GM18909 (cell line): ENCODE data around the gene COG8.

Source experiments
- ATAC-seq: cut with Tn5 transposase; IDR thresholded peaks from one replicate; pipeline ENCODE4 v1.9.1; 2021; ENCODE audit warnings: mild to moderate bottlenecking; ENCODE audit not compliant: unreplicated experiment, poor library complexity

The COG8 gene

DNA sequence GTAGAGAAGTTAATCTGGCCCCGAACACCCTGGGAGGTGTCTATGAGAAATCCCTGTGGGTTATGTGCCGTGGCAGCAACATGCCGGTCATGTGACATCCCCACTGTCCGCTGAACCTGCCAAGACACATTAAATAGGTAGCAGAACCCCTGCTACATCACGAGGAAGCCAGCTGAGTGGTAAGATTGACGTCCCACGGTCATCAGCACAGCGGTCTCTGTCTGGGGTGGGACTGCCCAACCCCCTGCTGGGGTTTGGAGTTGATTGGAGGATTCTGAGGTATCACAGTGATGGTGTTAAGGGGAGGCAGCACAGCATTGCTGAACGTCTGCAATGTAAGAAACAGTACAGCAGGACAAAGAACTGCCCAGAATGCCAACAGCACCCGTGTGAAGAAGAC, 10.2 kb upstream of the COG8 start:
- no peak for ATAC-seq

DNA sequence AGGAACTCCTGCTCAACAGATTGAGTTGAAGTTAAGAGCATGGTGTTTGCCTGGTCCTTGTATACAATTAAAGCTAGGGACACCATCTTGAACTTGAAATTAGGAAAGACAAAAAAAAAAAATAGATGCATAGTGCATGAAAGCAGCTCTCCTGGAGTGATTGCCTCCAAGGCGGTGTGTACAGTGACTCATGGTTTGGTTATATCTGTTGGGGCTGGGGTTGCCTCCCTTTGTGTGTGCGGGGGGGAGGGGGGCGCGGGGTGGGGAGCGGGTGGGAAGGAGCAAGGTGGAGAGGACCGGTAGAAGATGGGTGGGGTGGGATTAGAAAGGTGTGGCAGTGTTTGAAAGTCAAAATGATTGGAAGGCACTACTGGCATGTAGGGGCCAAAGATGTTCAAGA, 8.9 kb upstream of the COG8 start:
- no peak for ATAC-seq

DNA sequence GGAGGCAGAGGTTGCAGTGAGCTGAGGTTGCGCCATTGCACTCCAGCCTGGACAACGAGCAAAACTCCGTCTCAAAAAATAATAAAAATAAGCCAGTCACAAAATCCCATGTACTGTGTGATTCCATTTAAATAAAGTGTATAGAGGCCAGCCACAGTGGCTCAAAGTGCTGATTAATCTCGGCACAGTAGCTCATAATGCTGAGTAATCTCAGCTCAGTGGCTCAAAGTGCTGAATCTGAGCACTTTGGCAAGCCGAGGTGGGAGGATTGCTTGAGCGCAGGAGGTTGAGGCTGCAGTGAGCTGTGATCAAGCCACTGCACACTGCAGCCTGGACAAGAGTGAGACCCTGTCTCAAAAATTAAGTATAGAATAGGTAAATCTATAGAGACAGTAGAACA, 7.3 kb upstream of the COG8 start:
- ATAC-seq, result no peak

DNA sequence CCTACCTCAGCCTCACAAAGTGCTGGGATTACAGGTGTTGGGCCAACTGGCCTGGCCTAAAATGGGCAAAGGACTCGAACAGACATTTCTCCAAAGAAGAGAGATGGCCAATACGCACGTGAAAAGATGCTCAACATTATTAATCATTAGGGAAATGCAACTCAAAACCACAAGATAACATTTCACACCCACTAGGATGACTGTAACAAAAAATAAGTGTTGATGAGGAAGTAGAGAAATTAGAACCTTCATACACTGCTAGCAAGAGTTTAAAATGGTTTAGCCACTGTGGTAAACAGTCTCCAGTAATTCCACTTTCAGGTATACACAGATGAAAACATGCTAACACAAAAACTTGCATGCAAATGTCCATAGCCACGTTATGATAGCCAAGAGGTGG, 6.6 kb upstream of the COG8 start:
- ATAC-seq, result no peak

DNA sequence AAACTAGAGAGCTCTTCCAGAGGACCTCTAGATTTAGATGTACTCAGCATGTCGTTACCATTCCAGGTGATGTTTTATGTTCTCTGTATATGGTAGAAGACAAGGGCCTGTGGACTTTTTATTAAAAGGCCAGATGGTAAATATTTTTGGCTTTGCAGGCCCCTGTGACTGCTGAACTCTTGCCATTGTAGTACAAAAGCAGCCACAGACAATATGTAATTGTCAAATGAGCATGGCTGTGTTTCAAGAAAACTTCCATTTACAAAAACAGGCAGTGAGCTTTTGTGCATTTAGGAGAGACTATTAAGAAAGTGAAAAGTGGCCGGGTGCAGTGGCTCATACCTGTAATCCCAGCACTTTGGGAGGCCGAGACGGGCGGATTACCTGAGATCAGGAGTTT, 4.8 kb upstream of the COG8 start:
- ATAC-seq, result no peak

DNA sequence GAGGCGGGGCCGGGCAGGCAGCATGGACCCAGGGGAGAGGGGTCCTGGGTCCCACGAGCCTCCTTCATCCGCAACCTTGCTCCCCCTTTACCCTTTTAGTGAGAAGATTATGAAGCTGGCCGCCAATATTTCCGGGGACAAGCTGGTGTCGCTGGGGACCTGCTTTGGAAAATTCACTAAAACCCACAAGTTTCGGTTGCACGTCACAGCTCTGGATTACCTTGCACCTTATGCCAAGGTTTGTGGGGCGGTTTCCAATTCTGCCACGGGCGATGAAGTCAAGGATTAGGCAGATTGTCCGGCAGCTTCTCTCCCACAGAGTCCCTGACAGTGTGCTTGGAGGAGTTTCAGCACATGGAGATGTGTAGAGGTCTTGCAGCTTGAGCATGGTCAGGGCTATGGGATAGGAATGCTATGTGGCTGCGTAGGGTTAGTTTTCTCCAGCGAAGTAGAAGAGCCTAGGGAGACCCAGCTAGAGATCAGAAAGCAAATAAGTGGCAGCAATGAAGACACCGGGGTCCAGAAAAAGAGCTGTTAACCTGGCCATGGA, 806 bp upstream of the COG8 start:
- ATAC-seq, result no peak

DNA sequence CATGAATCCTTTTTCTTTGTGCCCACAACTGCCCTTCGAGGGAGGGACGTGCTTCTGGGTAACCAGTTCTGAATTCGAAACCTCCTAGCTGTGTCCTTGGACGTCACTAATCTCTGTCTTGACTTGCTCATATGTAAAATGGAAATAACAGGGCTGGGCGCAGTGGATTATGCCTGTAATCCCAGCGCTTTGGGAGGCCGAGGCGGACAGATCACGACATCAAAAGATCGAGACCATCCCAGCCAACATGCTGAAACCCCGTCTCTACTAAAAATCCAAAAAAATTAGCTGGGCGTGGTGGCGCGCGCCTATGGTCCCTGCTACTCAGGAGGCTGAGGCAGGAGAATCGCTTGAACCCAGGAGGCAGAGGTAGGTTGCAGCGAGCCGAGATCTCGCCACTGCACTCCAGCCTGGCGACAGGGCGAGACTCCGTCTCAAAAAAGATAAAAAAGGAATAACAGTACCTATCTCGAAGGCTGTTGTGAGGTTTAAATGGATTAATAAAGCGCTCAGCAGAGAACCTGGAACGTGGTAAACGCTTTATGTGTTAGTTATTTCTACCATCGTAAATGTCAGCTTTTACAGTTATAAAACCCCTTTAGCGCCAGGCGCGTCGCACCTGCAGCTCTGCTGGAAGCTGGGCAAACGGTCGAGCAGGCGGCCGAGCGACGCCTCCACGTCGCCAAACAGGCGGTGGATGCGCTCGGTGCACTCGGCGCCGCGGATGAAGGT, 641 bp downstream of the COG8 start:
- ATAC-seq, result no peak

DNA sequence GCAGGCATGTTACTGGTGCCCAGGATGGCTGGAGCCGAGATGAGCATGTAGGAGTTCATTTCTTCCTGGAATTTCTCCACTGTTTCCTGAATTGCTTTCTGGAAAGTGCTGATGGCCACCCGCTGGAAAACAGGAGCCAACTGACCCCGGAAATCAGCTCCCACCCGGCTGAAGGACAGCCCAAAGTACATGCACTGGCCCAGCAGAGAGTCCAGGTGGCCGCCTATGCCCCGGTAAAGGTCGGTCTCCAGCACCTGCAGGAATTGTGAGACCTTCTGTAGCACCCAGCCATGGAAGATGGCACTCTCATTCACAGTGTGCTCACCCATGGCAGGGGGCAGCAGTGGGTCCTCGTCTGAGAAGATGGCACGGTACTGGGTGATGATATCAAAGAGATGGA, 4.7 kb downstream of the COG8 start:
- no peak for ATAC-seq

DNA sequence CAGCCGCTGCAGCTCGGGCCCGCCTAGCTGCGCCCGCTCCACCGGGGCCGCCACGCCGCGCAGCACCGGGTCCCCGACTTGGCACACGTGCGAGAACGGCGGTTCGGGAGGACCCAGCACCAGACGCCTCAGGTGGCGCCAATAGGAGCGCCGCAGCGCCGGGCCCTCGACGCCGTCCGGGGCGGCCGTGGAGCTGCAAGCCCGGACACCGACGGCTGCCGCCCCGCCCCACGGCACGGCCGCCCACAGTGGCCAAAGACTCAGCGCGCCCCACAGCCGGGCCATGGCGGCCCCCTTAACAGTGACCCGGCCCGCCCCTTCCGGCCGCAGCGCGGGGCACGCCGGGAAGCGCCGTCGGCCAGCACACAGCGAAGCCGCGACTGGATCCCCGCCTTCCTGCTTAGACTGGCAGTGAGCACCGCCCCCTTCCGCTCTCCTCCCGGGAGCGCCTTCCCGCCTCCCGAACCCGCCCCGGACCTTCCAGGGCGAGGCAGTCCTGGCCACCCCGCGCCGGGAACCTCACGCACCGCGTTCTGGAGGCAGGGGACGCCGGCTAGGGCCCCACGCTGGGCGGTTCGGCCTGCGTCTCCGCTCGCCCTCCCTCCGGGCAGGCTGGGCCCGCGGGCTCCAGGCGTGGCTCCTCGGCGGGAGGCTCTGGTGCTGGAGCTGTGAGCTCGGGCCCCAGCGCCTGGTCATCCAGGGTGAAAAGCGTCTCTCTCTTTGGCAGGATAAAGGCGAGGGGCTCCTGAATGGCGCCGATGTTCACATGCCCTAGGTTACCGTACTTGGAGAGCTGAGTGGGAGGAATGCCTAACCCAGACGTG, 8.9 kb downstream of the COG8 start, which contains the start of gene PDF:
TSS of gene PDF (minus strand) at position 303 of the 824 bp plus-strand sequence. CDS start at position 285, 18 bp downstream.
- ATAC-seq, result peak; percentile 95

DNA sequence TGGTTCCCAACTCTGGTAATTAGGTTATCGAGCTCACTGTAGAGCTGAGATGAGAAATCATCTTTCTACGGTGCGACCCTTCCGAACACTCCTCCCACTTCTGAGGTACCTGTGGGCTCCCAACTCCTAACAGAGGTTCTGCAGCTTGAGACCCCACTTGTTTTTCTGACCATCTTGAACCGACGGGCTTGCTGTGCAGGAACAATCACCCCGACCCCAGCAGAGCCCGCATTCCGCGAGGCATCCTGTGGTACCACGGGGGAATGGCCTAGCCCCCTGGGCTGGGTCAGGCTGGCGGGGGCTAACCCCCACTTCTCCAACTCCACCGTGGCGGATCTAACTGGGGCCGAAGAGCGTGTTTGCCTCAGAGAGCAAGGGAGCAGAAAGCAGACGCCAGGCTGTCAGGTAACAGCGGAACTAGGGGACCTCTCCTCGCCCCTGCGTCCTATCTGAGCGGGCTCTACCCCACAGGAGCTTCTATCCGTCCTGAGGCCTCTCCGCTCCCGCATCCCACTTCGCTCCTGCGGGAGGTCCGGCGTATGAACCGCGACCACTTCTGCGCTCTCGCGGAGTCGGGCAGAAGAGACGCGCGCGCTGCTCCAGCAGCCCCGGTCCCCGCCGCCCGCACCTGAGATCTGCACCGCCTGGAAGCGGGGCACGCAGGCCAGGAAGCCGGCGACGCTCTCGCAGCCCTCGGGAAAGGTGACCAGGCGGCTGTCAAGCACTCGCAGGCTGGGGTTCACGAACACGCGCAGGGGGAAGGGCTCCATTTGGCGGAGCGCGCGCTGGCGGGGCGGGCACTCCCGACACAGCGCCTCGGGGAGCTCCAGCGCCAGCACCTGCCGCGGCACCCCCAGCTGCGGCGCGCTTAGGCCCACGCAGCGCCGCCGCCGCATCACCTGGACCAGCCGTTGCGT, 9.7 kb downstream of the COG8 start:
- peak; percentile 44 for ATAC-seq

DNA sequence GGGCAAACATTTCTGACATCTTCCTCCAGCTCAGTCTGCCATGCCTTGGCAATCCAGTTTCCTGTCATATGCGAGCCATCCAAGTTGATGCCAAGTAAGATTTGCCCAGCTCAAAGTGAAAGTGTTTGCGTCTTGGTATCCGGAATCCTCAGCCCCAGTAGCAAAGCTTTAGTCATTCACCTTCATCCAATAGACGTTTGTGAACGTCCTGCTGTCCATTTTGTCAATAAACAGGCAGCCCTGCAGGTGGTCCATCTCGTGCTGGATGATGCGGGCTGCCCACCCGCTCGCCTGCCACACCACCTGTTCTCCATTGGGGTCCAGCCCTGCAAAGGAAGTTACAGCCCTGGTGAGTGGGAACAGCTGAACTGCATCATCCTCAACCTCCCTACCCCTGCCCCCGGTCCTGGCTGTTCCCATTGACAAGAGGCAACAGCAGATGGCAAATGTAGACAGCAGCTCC, 10.5 kb downstream of the COG8 start:
- ATAC-seq, result no peak

DNA sequence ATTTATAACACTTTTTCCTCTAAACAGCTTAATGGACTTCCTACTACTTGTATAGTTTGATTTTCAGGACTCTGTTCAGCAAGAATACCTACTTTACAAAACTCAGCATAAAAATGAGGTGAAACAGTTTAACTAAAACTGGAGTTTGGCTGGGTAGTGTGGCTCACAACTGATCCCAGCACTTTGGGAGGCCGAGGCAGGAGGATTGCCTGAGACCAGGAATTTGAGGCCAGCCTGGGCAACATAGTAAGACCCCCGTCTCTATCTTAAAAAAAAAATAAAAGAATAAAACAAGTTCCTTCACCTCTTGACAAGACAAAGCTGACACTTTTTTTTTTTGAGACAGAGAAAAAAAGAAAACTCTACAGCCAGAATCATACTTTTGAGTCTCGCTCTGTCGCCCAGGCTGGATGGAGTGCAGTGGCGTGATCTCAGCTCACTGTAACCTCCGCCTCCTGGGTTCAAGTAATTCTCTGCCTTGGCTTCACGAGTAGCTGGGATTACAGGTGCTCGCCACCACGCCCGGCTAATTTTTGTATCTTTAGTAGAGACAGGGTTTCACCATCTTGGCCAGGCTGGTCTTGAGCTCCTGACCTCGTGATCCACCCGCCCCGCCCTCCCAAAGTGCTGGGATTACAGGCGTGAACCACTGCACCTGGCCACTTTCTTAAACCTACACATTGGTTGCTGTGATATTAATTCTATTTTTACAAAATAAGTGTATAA, 11.6 kb downstream of the COG8 start:
- no peak for ATAC-seq

DNA sequence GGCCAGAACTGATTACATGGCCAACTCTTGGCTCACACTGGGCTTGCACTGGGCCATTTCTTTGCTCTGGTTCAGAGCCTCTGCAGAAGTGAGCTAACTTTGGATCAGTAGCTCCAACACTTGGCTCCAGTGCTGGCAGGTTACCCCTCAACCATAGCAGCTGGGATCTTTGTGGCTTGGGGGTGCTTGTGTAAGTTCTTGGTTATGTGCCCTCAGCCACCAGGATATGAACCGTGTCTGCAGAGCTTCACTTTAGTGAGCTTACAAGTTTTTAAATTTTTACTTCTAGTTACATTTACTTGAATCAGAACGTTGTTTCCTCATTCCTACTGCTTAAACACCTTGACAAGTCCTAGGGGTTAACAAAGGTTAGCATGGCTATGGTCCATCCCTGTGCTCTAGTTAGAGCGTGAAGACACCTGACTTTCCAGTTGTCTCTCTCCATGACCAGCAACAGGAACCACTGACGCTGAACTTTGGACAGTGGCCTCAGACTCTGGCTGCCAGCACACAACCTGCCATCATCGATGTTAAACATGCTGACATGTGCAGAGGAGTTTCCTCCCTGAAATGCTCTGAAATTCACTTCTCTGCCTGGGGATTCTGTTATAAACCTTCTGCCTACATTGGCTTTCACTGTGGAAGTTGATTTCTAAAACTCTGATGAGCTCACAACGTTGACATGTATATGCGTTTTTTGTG, 13.0 kb downstream of the COG8 start:
- ATAC-seq, result no peak

DNA sequence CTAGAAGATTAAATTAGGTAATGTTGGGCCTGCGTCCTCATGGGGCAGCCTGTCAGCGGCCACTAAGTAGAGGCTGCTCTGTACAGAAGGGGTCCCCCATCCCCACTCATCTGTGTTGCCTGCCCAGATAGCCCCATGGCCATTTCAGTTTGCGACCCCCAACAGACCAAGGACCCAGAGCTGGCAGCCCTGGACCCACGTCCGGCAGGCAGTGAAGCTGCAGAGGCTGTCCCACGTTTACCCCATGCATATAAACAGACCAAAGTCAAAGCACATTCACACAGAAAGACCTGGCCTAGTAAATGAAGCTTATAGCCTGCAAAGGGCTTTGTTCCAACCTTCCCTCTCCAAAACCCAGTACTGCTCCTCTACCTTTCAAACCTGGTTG, 13.6 kb downstream of the COG8 start:
- no peak for ATAC-seq

DNA sequence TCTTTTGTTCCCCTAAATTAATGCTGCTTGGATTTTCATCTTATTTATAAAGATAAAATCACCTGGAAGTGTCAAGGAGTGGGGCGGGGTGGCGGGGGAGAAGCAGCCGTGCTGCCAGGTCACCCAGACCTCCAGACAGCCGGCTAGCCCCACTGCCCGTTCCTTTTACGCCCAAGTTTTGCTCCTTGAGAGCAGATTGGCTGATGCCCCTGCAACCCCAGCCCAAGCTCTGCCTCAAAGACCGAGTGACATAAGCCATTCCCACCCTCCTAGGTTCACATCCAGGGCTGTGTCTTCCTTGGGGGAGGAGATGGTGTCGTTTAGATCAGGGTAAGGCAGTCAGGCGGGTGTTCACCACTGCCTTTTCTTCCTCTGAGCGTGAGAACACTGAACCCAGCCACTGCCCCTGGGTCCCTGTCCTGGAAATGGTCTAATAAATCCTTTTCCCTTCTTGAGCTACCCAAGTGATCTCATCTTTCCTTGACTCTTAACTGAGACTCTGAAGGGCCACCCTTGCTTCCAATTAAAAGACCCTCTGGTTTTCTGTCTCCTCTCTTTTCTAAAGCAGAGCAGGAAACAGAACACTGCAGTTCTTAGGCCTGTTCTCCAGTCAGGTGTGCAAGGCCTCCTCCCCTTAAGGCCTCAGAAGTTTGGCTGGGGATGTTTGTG, 14.6 kb downstream of the COG8 start:
- no peak for ATAC-seq

DNA sequence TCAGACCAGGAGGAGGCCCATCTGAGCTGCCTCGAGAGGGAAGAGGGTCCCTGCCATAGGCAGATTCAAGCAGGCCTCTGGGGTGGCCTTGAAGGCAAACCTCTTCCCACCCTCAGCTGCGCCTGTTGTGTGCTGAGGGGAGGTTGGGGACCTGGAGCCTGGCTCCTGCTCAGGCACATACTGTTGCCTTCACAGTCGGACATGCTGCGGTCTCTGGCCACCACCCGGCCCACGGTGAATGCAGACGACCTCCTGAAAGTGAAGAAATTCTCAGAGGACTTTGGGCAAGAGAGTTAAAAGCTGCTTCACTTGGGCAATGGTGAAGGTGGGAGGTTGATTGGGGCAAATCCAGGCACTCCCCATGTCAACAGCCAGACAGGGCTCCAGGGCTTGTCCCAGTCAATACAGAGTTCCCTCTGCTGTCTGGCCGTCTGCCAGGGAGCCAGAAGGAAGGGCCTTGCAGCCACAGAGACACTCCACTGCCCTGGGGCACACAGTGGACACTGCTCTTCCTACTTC, 15.3 kb downstream of the COG8 start:
- ATAC-seq, result no peak

DNA sequence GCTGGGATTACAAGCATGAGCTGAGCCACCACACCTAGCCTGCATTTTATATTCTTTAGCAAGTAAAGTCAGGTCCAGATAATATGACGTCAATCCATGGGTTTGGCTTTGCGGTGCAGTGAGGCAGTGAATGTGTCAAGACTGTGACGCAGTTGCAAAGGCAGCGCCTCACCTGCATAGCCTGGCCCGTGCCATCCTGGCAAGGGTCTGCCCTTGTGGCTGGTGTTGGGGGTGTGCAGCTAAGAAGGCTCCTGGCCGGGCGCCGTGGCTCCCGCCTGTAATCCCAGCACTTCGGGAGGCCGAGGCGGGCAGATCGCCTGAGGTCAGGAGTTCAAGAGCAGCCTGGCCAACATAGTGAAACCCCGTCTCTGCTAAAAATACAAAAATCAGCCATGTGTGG, 15.9 kb downstream of the COG8 start:
- ATAC-seq, result no peak

DNA sequence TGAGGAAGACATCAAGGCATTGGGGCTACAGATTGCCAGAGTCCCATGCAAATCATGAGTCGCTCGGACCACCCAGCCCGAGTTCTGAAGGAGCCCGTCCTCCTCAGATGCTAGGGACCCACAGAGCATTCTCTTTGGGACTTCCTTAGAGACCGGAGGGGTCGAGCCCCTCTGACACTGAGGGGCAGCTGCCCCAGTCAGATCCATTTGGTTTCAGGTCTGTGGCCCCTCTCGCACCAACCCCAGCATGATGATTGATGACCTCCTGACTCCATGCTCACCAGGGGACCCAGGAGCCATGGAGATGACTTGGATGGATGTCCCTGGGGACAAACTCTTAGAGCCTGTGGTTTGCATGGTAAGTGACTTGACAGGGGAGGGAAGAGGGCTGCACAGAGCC, 17.0 kb downstream of the COG8 start:
- ATAC-seq, result no peak
